Endodermal cell (in vitro differentiated cells): Measurements from ENCODE around the gene NPBWR2. TPM values are rescaled to one million over a fixed set of nuclear protein-coding genes. Genes with fewer than 3 reads are reported as not detected.

Source experiments
- DNase-seq: peaks from one replicate; pipeline ENCODE4 v3.0.0-alpha.2; 2017
- H3K27ac ChIP-seq: 2 replicates; pipeline ENCODE4 v1.5.1; 2013; ENCODE audit warnings: mild to moderate bottlenecking, low read depth, low read length, moderate library complexity
- H3K27me3 ChIP-seq: 2 replicates; pipeline ENCODE4 v1.6.1; 2013; ENCODE audit warnings: mild to moderate bottlenecking, low read length, moderate library complexity; ENCODE audit not compliant: insufficient read depth, control insufficient read depth, poor library complexity, severe bottlenecking
- H3K36me3 ChIP-seq: 2 replicates; pipeline ENCODE4 v1.7.0; 2013; ENCODE audit warnings: mild to moderate bottlenecking, low read length, moderate library complexity; ENCODE audit not compliant: control insufficient read depth, insufficient read depth
- H3K4me1 ChIP-seq: one replicate; pipeline ENCODE4 v1.7.0; 2013; ENCODE audit warnings: low read length; ENCODE audit not compliant: control insufficient read depth, insufficient read depth
- H3K4me3 ChIP-seq: 2 replicates; pipeline ENCODE4 v1.5.1; 2013; ENCODE audit warnings: mild to moderate bottlenecking, low read length, moderate library complexity
- H3K9ac ChIP-seq: 2 replicates; pipeline ENCODE4 v1.6.1; 2013; ENCODE audit warnings: mild to moderate bottlenecking, low read length, moderate library complexity; ENCODE audit not compliant: poor library complexity, severe bottlenecking; ENCODE audit errors: extremely low read depth
- H3K9me3 ChIP-seq: 2 replicates; pipeline ENCODE4 v1.6.1; 2013; ENCODE audit warnings: mild to moderate bottlenecking, low read length, moderate library complexity; ENCODE audit not compliant: control insufficient read depth
- H3K27ac Mint-ChIP-seq: 2 replicates; pipeline ENCODE4 v1.8.0; 2020; ENCODE audit warnings: mixed read lengths
- H3K27me3 Mint-ChIP-seq: 2 replicates; pipeline ENCODE4 v1.8.0; 2021; ENCODE audit warnings: mild to moderate bottlenecking, mixed read lengths; ENCODE audit not compliant: insufficient read depth
- H3K36me3 Mint-ChIP-seq: 2 replicates; pipeline ENCODE4 v1.8.0; 2020; ENCODE audit warnings: low read depth, mixed read lengths
- H3K4me1 Mint-ChIP-seq: 2 replicates; pipeline ENCODE4 v1.8.0; 2020; ENCODE audit warnings: mixed read lengths
- H3K4me3 Mint-ChIP-seq: 2 replicates; pipeline ENCODE4 v1.8.0; 2020; ENCODE audit warnings: mild to moderate bottlenecking, moderate library complexity, mixed read lengths
- H3K9me3 Mint-ChIP-seq: 2 replicates; pipeline ENCODE4 v1.8.0; 2020; ENCODE audit warnings: mild to moderate bottlenecking, mixed read lengths
- CTCF ChIP-seq: fragments of 200-600 bp; sonication (generic); conservative IDR thresholded peaks from 2 replicates; pipeline ENCODE4 v1.5.0; 2021; ENCODE audit warnings: antibody characterized with exemption, mild to moderate bottlenecking
- WGBS, 2 experiments: methylation state at CpG; one replicate each; pipeline versions ENCODE4 v1.1.5 to v1.1.7; 2013; ENCODE audit warnings: missing lambda C conversion rate in 2 of 2, mixed read lengths in 1 of 2; ENCODE audit not compliant: insufficient coverage in 1 of 2, insufficient read length in 1 of 2; 5-methylcytosine and 5-hydroxymethylcytosine counted together
- total RNA-seq, 2 donors: library from RNA; stranded (reverse); fragmentation: NEBNext Ultra II Directional in 1 of 2; extraction: Animal tissue kit (Norgen Biotek cat#: 25700) in 1 of 2; gene quantifications; 2 replicates in 1 of 2; 3 replicates in 1 of 2; pipeline ENCODE4 v1.2.1, GENCODE V29; 2021

The NPBWR2 gene
- total RNA-seq, 2 donors from 2014 or later, result not detected

DNA sequence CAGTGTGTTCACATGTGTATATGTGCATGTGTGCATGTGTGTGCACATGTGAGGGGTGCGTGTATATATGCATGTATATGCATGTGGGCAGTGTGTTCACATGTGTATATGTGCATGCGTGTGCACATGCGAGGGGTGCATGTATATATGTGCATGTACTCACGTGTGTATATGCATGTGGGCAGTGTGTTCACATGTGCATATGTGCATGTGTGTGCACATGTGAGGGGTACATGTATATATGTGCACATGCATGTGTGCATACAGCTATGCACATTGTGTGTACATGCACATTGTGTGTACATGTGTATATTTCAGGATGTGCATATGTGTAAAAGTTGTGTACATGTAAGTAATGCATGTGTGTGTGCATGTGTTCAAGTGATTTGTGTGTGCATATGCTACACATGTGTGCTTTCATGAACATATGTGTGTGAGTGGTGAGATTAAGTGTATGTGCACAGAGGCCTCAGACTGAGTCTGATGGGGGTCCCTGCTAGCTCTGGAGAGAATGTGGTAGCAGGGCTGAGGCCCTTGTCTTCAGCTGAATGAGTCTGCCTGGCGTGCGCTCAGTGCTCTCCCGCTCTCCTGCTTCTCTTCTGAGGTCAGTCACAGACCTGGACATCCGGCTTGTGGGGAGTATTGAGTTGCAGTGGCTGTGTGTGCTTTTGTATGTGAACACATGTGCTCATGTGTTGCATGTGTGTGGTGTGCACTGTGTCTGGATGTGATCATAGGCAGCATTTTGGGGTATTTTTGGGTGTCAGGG, 37.0 kb upstream of the NPBWR2 start:
- H3K36me3 Mint-ChIP-seq, result no peaks in the 10 kb centered on the region
- Histone ChIP-seq H3K4me3 (no peak overlapping the region), H3K9me3 (peaks cover 17% of the 10 kb centered on the region), H3K9ac (no peak overlapping the region), H3K4me1 (no peaks in the 10 kb centered on the region), H3K27ac (no peak overlapping the region), H3K36me3 (no peaks in the 10 kb centered on the region), H3K27me3 (no peaks in the 10 kb centered on the region)
- 89 to 91% methylated on average over 4 to 8 of the region's 8 CpGs for WGBS, 2 experiments
- TF ChIP-seq CTCF, result no peak
- peaks cover 20% of the 10 kb centered on the region for H3K9me3 Mint-ChIP-seq
- no peaks in the 10 kb centered on the region for H3K27me3 Mint-ChIP-seq
- peaks cover 5% of the 10 kb centered on the region for H3K4me1 Mint-ChIP-seq
- no peak overlapping the region for H3K27ac Mint-ChIP-seq
- no peak overlapping the region for H3K4me3 Mint-ChIP-seq
- DNase-seq, result no peak

DNA sequence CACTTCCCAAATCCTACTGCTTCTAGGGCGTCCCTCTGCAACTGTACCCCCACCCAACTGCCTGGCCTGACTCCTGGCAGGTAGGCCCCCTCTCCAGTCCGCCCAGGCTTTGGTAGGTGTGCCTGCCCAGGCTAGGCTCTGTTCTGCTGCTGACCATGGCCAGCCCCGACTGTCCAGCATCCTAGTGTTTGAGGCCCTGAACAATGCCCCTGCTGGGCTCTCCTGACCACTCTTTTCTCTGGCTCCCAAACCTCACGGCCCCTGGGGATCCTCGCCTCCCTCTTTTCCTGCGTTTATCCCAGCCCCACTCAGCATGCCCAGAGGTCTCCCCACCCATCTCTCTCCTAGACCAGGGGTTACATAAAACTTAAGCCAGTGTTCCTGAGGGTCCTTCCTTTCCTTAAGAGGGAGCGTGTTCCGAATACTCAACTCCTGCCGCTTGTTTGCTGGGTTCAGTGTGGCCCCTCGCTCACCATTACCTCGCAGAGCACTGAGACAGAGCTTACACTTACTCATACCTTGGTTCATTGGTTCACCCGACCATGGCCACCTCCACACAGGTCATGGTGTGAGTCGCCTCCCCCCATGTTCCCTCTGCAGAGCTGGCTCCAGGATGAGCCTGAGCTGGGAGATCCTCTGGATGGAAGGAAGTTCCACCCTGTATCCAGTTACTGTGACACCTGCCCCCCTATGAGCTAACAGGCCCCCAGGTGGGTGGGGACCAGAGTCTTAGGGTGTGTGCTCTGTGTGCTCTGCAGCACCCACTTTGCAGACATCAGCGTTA, 35.8 kb upstream of the NPBWR2 start:
- peaks cover 20% of the 10 kb centered on the region for H3K9me3 Mint-ChIP-seq
- H3K4me1 Mint-ChIP-seq, result peaks cover 5% of the 10 kb centered on the region
- no peak overlapping the region for H3K4me3 ChIP-seq
- H3K4me1 ChIP-seq, result no peaks in the 10 kb centered on the region
- no peaks in the 10 kb centered on the region for H3K27me3 Mint-ChIP-seq
- 87 to 90% methylated on average over 10 to 14 of the region's 14 CpGs for WGBS, 2 experiments
- no peaks in the 10 kb centered on the region for H3K36me3 Mint-ChIP-seq
- H3K9ac ChIP-seq, result no peak overlapping the region
- H3K4me3 Mint-ChIP-seq, result no peak overlapping the region
- H3K27me3 ChIP-seq, result no peaks in the 10 kb centered on the region
- DNase-seq, result no peak
- H3K36me3 ChIP-seq, result no peaks in the 10 kb centered on the region
- no peak for TF ChIP-seq CTCF
- H3K9me3 ChIP-seq, result peaks cover 17% of the 10 kb centered on the region
- H3K27ac Mint-ChIP-seq, result no peak overlapping the region
- H3K27ac ChIP-seq, result no peak overlapping the region

- no peaks in the 10 kb centered on the region for H3K27me3 Mint-ChIP-seq
- Histone ChIP-seq H3K36me3 (no peaks in the 10 kb centered on the region), H3K27ac (no peak overlapping the region), H3K4me1 (no peaks in the 10 kb centered on the region), H3K9me3 (peaks cover 17% of the 10 kb centered on the region), H3K9ac (no peak overlapping the region), H3K4me3 (no peak overlapping the region), H3K27me3 (no peaks in the 10 kb centered on the region)
- H3K4me1 Mint-ChIP-seq, result peaks cover 5% of the 10 kb centered on the region
- 64 to 77% methylated on average over 6 to 9 of the region's 9 CpGs for WGBS, 2 experiments
- no peak overlapping the region for H3K27ac Mint-ChIP-seq
- H3K4me3 Mint-ChIP-seq, result no peak overlapping the region
- H3K36me3 Mint-ChIP-seq, result no peaks in the 10 kb centered on the region
- no peak for TF ChIP-seq CTCF
- no peak for DNase-seq
- H3K9me3 Mint-ChIP-seq, result peaks cover 20% of the 10 kb centered on the region
Measured at GRCh38 chr20:64142590-64142989, 35.2 kb upstream of the NPBWR2 start.
